HG03565 (cell line): ENCODE measurements around the gene LMTK2.

Experiments used
- ATAC-seq: cut with Tn5 transposase; IDR thresholded peaks from one replicate; pipeline ENCODE4 v1.9.1; 2021; ENCODE audit warnings: mild to moderate bottlenecking, moderate library complexity; ENCODE audit not compliant: unreplicated experiment

Gene LMTK2

GRCh38 chr7:98200364-98200763 is 93.7 kb downstream of the LMTK2 start:
- ATAC-seq = peak; percentile 35

- ATAC-seq = peak; percentile 90
Observed at GRCh38 chr7:98202367-98203195, 95.9 kb downstream of the LMTK2 start.

- ATAC-seq = peak; percentile 25
Observed at GRCh38 chr7:98203261-98203963, 96.8 kb downstream of the LMTK2 start.

GRCh38 chr7:98203964-98204605 is 97.4 kb downstream of the LMTK2 start:
- no peak for ATAC-seq

GRCh38 chr7:98204670-98205069 is 98.0 kb downstream of the LMTK2 start:
- no peak for ATAC-seq

GRCh38 chr7:98205162-98205845 is 98.6 kb downstream of the LMTK2 start:
- ATAC-seq = no peak

- no peak for ATAC-seq
Observed at GRCh38 chr7:98206451-98207330, 100.0 kb downstream of the LMTK2 start.

- no peak for ATAC-seq
Observed at GRCh38 chr7:98209166-98209920, 102.7 kb downstream of the LMTK2 start.

- no peak for ATAC-seq
Observed at GRCh38 chr7:98210513-98211220, 104.0 kb downstream of the LMTK2 start.

GRCh38 chr7:98211221-98211675 is 104.6 kb downstream of the LMTK2 start, which contains the start of gene BHLHA15:
Gene BHLHA15, plus strand, starts transcription at chr7:98211439. Its CDS starts 871 bp downstream, at chr7:98212310.
- no peak for ATAC-seq

- ATAC-seq = no peak
Observed at GRCh38 chr7:98211676-98212531, 105.2 kb downstream of the LMTK2 start.

GRCh38 chr7:98212532-98213041 is 105.9 kb downstream of the LMTK2 start:
- ATAC-seq = no peak

GRCh38 chr7:98213296-98213887 is 106.7 kb downstream of the LMTK2 start:
- no peak for ATAC-seq

GRCh38 chr7:98213888-98214810 is 107.5 kb downstream of the LMTK2 start:
- no peak for ATAC-seq

- ATAC-seq = no peak
Observed at GRCh38 chr7:98214811-98215321, 108.2 kb downstream of the LMTK2 start.
